HG02981 (cell line): Measurements from ENCODE around the gene BATF3.

Experiments used
- ATAC-seq: cut with Tn5 transposase; IDR thresholded peaks from one replicate; pipeline ENCODE4 v1.9.1; 2021; ENCODE audit warnings: mild to moderate bottlenecking, moderate library complexity; ENCODE audit not compliant: unreplicated experiment

BATF3 gene

DNA sequence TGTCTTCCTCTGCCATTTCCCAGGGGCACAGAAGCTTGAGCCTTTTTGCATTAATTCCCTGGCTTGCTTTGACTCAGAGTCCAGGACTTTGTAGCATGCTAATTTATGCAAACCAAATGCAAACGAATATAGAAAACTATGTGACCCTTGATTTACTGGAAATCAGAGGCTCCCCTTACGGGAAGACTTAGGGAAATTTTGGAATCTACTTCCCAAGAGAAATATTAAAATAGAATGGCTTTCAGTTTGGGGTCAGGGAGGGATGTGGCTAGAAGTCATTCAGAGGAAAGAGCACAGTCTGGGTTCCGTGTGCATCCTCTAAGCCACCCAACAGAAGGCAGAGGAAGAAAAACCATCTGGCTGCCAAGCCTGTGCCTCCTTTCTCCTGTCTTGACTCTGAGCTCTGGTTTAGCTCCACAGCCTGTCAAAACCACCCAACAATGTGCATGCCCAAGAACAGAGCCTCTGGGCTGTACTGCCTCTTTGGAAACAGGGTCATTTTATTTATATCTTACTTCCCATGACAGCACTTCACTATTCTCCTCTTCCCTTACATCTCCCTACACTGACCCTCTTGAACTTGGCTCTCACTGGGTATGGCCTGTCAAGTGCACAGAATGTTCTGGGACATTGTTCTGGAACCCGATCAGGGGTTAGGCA lies 61.0 kb downstream of the BATF3 start:
- ATAC-seq, result no peak

DNA sequence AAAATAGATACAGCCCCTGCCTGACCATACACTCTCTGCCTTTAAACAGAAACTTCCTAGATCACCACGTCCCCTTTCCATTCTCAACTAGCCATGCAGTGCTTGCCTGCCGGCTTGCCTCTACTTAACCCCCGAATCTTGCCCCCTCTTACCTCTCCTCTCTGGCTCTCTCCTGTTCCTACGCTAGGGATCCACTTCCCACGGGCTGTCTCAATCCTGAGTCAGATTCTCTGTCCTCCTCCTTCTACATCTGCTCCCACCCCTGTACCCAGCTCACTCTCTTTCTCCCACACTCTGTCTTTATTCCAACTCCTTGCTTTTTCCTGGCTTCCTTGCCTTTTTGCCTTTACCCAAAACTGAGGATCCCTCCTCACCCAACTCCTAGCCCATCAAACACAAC lies 61.7 kb downstream of the BATF3 start:
- no peak for ATAC-seq
